Muscle of back (tissue), 11 donors: ENCODE measurements around the gene LPCAT1. TPM values are rescaled to one million over a fixed set of nuclear protein-coding genes. Genes with fewer than 3 reads are reported as not detected.
A peak's percentile ranks its signal among the peaks of the same experiment; 100 is the strongest.

ENCODE experiments used
- DNase-seq, 3 donors: peaks; one replicate each; pipeline versions ENCODE4 v3.0.0 to v3.0.0-alpha.2; 2013
- polyA plus RNA-seq, 10 donors: library from polyadenylated mRNA; unstranded; fragments of 120-200 nt; gene quantifications; one replicate each; pipeline ENCODE4 v1.2.1, GENCODE V29; 2013; ENCODE audit not compliant: insufficient read length in 10 of 10

LPCAT1 gene
- polyA plus RNA-seq, 10 donors = 28.8 to 50.9 (median 31.4) TPM

- DNase-seq = no peak
Measured at GRCh38 chr5:1446602-1447343, 77.0 kb downstream of the LPCAT1 start.

DNA sequence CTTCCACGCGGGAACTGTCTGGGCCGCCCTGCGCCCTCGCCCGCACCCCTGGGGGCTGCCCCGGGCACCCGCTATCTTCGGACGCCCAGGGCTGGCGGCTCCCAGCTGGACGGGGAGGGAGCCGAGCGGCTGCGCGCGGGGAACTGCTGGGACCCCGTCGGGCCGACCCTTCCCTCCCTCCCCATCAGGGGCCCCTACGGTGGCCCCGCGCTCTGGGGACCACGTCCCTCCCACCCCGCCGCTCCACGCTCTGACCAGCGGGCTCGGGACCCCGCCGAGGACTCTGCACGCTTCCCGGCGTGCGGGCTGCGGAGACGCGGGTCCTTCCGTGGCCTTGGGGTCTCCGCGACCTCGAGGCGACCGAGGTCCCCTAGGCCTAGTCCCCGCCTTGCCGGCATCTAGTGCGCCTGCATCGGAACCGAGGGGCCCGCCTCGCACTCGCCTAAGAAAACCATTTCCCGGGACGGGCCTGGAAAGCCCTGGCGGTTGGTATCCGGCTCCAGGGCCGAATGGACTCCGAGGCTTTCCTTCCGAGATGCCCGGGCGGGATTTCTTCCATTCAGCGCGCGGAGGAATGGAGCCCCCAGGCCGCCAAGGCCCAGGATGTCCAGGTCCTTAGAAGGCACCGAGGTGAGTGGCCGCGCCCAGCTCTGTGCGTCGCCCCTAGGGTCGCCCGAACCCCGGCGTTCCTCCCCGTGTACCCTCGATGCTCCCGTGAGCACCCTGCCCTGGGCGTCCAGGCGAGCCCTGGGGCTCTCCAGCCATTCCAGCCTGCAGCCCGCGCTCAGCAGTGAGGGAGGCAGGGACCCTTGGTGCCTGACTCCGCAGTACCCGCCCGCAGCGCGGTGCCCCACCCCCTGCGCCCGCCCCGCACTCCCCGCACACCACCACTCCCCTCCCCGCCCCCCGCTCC, 77.8 kb downstream of the LPCAT1 start:
- no peak for DNase-seq

DNA sequence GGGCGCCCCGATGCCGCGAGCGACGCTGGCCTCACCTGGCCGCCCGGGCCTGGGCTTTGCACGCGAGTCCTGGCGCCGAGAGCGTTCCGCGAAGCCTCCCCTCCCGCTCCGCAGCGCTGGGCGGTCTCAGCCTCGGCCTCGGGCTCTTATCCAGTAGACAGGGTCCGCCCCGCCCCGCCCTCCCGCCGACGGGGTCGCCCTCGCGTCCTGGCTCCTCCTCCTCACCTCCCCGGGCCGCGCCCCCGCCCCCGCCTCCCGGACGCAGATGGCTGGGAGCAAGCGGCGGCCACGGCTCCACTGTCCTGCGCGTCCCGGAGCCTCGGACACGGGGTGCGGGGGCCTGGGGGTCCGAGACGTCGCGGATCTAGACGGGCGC, 78.5 kb downstream of the LPCAT1 start, which contains the start of gene SLC6A3:
Gene SLC6A3, minus strand, starts transcription at position 128 of the 376 bp plus-strand sequence. CDS start 2,243 bp downstream, outside the sequence.
- DNase-seq = peak in 2 of 3 donors; percentile 34 to 66

DNA sequence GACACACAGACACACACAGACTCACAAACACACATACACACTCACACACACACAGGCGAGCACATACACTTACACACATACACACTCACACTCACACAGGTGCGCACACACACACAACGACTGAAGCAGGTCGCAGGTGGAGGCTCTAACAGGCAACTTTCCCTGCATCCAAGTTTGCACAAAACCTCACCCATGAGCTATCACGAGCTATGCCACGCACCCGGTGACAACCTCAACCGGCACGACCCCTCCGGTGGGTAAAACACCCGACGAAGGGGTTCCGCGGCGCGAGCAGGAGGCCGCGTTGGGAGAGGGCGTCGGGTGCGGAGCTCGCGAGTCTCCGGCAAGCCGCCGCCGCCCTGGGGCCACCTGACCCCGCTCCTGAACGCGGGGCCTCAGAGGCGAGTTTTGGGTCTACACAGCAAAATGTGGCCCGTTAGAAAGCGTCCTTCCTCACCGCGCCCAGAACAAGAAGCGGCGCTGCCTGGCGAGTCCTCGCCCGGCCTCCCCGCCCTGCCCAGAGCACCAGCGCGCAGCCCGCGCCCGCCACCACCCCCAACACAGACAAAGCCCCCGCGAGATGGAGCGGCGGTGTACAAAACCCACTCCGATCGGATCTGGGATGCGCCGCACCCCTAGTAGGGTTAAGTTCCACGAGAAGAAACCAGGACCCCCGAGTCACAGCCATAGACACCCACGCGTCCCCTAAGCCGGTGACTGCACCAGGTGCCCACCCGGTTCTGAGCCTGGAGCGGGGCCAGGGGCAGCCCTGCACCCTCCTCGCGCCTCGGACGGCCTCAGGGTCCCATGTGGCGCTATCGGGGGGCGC, 79.2 kb downstream of the LPCAT1 start:
- no peak for DNase-seq

DNA sequence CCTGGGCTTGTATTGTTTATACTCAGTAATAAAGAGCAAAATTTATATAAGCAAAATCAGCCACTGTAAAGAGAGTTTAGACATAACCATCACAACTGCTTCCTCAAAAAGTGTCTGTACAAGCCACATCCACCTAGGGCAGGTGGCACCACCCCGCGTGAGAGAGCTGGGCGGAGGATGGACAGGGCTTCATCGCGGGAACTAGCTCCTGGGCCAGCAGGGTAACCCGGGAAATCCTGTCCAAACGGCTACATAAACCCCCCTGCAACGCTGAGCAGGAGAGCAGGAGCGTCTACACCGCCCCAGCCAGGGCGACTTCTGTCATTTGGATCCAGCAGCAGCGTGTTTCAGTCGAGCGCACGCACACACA, 79.8 kb downstream of the LPCAT1 start:
- no peak for DNase-seq

- no peak for DNase-seq
Measured at GRCh38 chr5:1443171-1443570, 80.6 kb downstream of the LPCAT1 start.

DNA sequence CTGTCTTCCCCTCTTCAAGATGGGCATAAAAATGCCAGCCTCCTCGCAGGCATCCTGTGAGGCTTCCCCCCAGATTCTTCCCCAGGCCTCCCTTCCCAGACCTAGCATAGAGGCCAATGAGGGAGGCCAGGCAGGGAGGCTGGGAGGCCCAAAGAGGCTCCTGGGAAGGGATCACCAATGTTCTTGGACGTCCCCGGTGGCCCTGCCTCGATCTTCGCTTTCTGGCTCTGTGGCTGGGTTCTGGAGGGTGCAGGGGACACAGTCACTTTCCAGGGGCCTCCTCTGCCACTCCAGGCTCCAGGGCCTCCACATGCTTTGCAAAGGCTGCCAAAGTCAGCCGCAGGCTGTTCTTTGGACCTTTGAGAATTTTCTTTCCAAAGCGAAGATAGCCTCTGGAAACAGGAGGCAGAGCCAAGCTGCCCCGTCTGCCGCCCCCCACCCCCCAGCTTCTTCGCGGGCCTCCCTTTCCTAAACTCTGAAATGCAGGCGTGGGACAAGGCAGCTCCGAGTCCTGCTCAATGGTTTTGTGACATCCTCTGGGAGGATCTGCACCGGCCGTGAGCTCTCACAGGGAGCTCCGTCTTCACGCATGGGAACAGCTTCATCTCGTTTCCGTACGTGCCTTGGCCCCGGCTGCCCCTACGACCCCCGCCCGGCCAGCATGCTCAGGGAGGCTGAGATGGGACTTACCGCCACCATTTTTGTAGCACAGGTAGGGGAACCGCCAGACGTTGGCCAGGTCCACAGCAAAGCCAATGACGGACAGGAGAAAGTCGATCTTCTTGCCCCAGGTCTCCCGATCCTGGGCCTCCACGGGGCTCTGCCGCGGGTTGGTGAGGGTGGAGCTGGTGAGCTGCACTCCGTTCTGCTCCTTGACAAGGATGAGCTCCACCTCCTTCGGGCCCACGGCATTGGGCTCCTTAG, 81.3 kb downstream of the LPCAT1 start:
- no peak for DNase-seq

GRCh38 chr5:1441166-1441865, 82.4 kb downstream of the LPCAT1 start:
- no peak for DNase-seq

- DNase-seq = no peak
Measured at GRCh38 chr5:1440098-1440493, 83.7 kb downstream of the LPCAT1 start.

DNA sequence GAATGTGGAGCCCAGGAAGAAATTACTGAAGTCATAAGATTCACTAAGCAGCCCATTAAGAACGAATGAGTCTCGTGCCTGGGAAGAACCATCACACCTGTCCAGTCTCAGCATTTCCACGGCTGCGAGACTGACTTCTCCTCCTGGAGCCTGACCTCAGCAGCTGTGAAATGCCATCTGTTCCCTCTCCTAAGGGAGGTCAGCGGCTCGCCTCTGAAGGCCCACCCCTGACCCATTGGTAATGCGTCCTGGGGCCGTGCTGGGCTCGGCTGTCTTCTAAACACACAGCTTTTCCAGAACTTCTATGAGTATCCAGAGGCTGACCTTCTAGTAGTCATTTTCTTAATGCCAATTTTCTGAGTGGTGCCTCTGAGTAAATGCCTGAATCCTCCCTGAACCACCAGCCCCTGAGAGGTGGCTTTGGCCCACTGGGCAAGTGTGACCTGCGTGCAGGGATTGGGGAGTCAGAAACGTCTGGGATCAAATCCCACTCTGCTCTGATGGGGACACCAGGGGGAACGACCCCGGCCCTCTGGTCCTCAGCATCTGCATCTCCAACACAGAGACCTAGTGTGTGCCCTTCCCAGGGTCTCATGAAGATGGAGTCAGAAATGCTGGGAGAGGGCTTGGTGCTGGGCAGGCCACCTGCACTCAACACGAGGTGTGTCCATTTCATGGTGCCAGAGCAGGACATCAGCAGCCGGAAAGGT, 84.2 kb downstream of the LPCAT1 start:
- no peak for DNase-seq

GRCh38 chr5:1438871-1439270, 84.9 kb downstream of the LPCAT1 start:
- DNase-seq = no peak

GRCh38 chr5:1437876-1438559, 85.7 kb downstream of the LPCAT1 start:
- DNase-seq = no peak

DNA sequence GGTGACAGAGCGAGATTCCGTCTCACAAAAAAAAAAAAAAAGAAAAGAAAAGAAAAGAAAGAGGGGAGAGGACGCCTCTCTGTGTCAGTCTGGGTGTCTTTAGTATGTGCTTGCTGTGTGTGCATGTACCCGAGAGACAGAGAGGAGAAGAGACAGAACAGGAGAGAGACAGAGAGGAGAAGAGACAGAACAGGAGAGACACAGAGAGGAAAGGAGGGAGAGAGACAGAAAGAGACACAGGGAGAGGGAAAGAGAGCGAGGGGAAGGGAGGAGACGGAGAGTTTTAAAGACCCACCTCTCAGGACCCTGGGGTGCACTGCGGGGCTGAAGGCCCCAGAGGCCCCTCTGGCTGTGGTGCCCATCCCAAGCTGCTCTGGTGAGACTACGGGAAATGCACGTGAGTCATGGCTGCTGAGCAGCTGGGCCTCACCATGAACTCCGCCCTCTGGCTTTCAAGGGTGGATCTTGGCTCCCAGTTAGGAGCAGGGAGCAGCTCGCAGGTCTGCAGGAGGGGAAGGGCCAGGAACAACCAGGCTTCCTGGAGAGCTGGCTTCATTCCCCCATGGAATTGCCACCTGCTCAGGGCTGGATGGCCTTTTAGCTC, 86.4 kb downstream of the LPCAT1 start:
- DNase-seq = no peak

- DNase-seq = no peak
Measured at GRCh38 chr5:1436681-1437080, 87.1 kb downstream of the LPCAT1 start.

DNA sequence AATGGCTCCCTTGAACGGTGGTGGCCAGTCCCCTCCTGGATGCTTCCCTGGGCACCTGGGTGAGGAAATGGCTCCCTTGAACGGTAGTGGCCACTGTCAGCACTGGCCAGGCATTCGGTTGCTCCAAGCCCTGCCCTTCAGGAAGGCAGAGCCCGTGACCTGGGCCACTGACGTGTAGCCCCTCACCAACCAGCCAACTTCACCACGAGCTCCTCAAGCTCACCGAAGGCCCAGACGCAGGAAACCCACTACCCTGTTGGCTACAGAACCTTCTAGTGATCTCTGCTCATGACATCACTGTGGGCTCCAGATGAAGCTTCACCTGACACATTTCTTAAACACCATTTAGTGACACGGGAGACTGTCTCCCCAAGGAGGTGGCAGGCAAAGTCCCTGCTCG, 87.7 kb downstream of the LPCAT1 start:
- no peak for DNase-seq

GRCh38 chr5:1435369-1435768, 88.4 kb downstream of the LPCAT1 start:
- no peak for DNase-seq

- no peak for DNase-seq
Measured at GRCh38 chr5:1432296-1432695, 91.5 kb downstream of the LPCAT1 start.

DNA sequence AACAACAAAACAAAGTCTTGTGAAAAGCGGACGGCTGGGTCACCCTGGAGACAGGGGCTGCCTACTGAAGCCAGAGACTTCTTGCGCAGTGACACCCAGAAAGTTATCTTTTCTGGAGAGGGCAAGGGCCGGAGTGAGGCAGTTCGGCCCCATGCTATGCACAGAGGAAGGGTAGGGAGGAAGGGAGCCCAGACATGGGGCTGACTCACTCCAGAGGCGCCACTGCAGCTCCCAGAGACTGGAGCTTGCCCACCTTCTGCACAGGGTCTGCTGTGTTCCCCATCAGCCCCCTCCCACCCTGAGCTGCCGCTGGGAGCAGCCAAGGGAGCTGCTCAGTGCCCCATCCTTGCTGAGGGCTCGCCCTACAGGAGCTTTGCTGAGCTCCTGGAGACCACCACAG, 91.9 kb downstream of the LPCAT1 start:
- DNase-seq = no peak
